HG02610 (cell line): ENCODE results near the gene TP73.

Experiments
- ATAC-seq: cut with Tn5 transposase; IDR thresholded peaks from one replicate; pipeline ENCODE4 v1.9.1; 2021; ENCODE audit warnings: mild to moderate bottlenecking, moderate library complexity; ENCODE audit not compliant: unreplicated experiment

Gene TP73

GRCh38 chr1:3683992-3684391 is 31.7 kb downstream of the TP73 start:
- ATAC-seq: no peak

- no peak for ATAC-seq
Measured at GRCh38 chr1:3685222-3685621, 32.9 kb downstream of the TP73 start.

- no peak for ATAC-seq
Measured at GRCh38 chr1:3685906-3686305, 33.6 kb downstream of the TP73 start.

GRCh38 chr1:3687504-3687903 is 35.2 kb downstream of the TP73 start:
- no peak for ATAC-seq

- no peak for ATAC-seq
Measured at GRCh38 chr1:3688356-3689137, 36.2 kb downstream of the TP73 start.

DNA sequence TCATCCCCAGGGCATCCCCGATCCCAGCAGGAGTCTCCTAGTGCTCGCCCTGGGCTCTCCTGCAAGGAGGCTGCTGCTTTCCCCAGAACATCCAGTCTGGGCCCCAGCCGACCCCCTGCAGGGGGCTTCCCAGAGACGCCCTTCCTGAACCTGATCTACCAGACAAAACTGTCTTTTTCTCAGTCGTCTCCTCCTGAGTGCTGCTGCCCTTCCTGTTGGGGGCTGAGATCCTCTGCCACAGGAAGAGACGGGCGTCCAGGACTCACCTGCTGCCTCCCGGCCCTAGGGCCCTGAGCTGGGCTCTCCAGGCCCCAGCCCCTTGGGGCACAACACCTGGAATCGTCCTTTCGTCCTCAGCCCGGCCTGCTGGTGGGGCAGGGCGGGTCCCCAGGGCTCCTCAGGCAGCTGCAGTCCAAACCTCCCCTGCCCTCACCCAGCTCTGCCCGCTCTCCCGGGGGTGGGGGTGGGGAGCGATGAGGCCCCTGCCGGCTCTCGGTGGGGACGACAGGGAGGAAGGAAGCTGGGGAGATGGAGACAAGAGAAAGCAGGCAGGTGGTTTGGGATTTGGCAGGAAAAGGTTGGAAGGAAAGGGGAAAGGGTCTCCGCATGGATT is 36.9 kb downstream of the TP73 start:
- ATAC-seq: no peak

DNA sequence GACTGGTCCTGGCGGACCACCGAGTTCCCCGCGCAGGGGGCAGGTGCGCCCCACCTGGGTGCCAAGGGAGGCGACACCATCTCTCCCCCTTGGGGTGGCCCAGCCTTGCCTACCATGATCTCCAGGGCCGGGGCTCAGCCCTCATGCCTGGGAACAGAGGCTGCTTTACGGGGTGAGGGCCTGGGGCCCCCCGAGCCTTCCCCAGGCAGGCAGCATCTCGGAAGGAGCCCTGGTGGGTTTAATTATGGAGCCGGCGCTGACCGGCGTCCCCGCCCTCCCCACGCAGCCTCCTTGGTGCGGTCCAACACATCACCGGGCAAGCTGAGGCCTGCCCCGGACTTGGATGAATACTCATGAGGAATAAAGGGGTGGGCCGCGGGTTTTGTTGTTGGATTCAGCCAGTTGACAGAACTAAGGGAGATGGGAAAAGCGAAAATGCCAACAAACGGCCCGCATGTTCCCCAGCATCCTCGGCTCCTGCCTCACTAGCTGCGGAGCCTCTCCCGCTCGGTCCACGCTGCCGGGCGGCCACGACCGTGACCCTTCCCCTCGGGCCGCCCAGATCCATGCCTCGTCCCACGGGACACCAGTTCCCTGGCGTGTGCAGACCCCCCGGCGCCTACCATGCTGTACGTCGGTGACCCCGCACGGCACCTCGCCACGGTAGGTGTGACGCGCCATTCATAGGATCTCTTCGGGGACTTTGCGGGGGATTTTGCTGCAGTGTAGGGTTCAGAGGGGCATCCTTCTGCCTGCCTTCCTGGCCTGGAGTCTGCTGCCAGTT is 38.2 kb downstream of the TP73 start:
- ATAC-seq: no peak

GRCh38 chr1:3691421-3692204 is 39.3 kb downstream of the TP73 start:
- ATAC-seq: no peak

- no peak for ATAC-seq
Measured at GRCh38 chr1:3692598-3692997, 40.3 kb downstream of the TP73 start.

GRCh38 chr1:3693321-3693720 is 41.0 kb downstream of the TP73 start:
- no peak for ATAC-seq

DNA sequence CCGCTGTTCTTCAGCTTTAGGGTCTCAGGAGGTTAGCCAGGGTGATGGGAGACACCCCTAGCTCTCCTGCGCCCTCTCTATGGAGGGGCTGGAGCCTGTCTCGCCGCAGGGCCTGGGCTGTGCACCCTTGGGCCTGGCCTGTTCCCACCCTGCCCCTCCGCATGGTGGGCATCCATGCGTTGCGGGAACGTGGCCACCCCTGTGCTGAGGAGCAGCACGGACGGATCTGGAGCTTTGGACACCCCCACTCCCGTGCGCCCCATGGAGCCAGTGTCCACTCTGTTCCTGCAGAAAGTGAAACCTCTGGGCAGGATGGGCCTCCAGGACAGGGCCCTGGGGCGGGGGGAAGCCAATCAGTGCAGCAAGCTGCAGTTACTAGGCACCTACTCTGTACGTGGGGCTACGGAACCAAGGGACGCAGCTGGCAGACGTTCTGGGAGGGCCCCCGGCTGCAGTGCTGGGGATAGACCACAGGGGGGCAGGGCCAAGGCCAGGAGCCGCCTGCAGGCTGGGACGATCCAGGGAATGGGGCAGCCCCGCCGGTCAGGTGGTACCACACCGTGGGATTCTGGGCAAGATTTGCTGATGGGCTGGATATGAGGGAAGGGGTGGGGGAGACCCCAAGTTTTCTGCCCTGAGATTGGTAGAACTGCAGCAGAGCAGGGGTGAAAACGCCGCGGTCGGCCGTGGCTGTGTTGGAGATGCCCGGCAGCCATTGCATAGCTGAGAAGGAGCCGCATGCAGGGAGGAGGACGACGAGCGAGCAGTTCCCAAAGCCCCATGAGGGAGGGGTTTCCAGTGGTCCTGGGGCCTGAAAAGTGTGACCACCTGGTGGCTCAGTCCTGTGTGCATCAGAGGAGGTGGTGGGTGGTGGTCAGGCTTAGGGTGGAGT is 43.3 kb downstream of the TP73 start:
- no peak for ATAC-seq

- ATAC-seq: no peak
Measured at GRCh38 chr1:3696689-3697088, 44.4 kb downstream of the TP73 start.

- ATAC-seq: no peak
Measured at GRCh38 chr1:3697104-3697503, 44.8 kb downstream of the TP73 start.

GRCh38 chr1:3697810-3698209 is 45.5 kb downstream of the TP73 start:
- no peak for ATAC-seq

DNA sequence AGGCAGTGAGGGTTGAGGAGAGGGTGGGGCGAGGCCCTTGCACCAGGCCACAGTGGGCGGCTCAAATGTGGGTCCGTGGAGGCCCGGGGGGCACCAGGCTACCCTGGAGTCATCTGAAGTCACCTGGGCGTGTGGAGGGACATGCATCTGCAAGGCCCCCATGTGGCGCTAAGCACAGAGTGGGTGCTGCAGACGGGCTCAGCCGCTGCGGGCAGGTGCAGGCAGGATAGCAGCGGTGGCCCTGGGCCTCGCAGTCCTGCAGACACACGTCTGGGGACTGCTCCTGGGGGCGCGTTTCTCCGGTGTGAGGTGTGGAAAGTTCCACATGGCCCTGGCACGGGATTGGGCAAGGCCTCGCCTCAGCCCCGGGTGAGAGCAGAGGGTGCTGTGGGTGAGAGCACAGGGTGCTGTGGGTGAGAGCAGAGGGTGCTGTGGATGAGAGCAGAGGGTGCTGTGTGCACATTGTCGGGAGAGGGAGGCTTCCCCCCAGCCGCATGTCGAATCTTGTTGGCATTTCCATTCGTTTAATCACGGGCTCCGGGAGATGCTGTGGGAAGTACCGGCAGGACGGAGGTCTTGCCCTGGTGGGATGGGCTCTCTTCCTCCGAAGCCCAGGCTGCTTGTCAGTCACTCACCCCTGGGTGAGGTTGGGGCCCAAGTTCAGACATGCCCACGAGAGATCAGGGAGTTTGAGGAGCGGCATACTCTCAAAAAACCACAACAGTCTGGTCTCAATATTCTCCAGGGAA is 46.5 kb downstream of the TP73 start:
- no peak for ATAC-seq

DNA sequence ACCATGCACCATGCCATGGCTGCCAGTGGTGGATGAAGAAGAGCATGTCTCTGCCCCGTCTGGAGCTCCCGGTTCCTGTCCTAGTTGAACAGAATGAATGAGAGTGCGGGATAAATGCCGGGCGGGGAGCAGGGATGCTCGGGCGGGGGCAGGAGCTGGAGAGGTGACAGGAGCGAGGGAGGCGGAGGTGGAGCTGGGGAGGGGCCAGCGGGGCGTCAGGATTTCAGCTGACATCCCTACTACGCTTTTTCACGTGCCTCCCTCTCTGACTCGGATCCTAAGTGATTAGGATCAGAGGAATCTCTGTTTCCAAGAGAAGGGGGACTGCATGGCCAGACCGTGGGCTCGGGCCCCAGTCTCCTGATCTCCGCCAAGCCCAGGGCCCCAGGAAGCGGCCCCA is 47.3 kb downstream of the TP73 start:
- no peak for ATAC-seq

GRCh38 chr1:3700631-3701030 is 48.3 kb downstream of the TP73 start:
- no peak for ATAC-seq

- ATAC-seq: no peak
Measured at GRCh38 chr1:3702528-3702927, 50.2 kb downstream of the TP73 start.

DNA sequence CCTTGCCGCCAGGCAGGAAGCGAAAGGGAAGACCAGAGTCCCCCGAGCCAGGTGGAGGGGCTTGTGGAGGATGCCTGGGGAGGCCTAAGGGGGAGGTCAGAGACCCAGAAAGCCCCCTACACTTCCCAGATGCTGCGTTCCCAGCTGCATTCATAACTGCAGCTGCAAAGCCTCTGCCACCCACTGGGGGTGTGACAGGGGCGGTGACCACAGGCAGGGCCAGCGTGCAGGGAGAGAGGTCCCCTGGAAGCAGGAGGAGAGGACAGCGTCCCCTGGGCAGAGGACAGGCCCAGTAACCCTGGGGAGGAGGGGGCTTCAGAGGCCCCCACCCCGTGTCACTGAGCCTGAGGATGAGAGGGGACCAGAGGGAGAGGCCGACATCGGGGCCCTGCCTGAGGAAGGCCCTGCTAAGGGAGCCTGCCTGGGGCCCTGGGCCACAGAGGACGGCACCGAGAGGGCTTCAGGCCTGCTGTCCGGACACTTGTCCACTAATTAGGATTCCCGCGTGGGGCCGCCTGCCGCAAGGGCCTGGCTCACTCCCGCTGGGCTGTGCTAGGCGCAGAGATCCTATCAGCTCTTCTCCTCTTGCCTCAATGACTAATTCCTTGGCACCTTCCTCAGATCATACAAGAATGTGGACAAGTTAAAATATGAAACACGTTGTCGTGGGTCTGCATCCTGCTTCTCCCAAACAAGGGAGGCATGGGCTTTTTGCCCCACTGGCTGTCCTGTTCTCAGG is 50.8 kb downstream of the TP73 start:
- no peak for ATAC-seq
